HG03095 (cell line): ENCODE data around the gene AUH.

ENCODE experiments used
- ATAC-seq: cut with Tn5 transposase; IDR thresholded peaks from one replicate; pipeline ENCODE4 v1.9.1; 2021; ENCODE audit warnings: moderate library complexity; ENCODE audit not compliant: unreplicated experiment

AUH gene

DNA sequence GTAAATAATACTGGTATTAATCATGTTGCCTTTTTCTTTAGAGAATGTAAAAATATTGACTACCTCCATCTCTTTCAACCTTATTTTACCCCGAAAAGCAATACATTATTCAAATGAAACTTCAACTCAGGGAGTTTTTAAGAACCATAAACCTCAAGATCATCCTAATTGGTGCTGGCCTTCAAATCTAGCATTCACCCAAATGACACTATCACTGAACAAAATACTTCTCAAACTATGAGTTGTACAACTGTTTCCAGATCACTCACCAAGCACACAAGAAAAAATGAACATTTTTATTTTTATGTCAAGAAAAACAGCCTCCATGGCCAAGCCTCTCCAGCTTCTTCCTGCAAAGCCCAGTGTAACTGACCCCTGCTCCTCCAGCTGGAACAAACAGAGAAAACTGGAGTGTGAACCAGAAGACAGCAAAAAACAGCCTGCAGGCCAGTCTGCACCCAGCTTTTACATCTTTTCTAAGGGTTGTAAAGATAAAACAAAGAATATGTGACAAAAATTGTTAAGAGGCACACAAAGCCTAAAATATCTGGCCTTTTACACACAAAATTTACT lies 21.2 kb downstream of the AUH start:
- ATAC-seq: no peak

DNA sequence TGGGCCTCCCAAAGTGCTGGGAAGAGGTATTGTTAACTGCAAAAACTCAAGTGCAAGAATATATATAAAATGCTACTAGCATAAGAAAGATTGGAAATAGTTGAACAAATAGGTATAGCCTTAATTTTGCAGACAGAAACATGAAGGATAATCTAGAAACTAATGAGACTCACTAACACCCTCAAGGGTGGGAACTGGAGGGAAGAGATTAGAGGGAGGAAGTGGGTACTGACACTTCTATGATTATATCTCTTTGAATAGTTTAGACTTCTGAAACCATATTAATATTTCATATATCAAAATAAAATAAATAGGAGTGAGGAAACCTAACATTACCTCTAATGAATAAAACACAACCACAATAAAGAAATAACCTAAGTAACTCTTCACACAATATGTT lies 23.0 kb downstream of the AUH start:
- no peak for ATAC-seq

DNA sequence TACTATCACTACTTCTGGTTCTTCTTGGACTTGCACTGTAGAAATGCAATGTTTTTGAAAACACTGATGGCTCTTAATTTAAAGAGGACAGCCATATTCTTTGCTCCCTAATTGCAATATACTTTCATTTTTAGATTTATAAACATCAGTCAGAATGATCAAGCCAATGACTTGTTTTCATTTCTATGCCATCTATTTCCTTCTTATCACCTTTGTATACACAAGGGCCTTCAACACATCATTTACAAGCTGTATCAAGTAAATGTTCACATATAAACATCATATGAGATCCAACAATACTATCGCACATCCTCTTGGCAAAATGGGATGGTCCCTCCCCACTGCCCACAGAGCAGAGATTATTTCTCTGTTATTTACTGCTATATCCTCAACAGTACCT lies 24.9 kb downstream of the AUH start:
- no peak for ATAC-seq

DNA sequence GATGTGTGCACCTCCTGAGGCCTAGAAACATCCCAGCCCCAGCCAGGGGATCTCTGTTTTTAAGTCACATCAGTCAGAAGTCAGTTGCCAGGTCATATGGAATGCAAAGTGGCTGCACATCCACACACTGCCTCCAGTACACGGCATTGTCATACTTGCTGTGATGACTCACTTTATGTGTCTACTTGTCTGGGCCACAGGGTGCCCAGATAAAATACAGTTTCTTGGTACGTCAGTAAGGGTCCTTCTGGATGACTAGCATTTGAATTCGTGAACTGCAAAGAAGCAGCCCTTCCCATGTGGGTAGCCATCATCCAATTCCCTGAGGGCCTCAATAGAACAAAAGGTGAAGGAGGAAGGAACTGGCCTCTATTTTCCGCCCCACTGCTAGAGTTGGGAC lies 27.7 kb downstream of the AUH start:
- no peak for ATAC-seq

DNA sequence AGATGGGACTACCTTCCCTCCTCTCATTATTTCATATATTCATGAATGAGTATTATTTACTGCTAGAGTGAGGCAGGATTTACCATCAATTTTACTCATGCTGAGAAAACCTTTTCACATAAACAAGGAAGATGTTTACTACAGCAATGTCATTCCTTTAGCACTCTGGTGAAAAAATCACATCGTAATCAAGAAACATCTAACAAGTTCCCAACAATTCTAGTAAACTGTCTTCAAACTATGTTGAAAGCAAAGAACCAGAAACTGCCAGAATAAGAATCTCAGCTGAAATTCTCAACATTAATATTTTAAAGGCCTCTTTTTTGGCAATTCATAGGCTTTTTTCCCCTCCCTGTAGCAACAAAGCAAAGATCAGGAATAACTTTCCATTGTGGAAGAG lies 28.2 kb downstream of the AUH start:
- no peak for ATAC-seq

DNA sequence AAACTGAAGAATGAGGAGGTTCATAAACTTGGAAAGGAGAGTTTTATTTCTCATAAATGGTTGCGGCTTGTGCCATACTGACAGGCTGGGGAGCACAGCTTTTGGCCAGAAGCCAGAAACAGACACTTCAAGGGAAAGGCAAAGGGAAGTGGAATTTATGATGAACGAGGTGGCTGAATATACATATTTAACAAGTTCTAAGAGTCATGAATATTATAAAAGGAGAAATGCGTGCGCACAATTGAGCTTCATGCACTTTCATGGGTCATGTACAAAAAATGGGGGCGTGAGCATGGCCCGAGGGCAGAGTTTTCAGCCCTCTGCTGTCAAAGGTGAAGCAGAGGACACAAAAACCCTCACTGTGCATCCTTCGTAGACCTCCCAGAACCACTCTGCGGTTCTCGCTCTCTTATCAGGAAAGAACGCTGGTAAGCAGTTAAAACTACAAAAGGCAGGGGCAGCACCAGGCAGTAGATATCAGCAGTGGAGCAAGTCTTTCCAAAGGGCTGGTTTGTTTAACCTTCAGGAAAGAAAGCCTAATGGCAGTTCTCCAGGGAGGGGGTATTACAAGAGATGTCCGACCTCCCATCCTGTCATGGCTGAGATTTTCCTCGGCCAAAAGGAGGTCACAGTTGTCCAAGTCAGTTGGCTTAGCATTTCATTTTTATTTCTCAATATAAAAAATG lies 29.0 kb downstream of the AUH start:
- no peak for ATAC-seq

DNA sequence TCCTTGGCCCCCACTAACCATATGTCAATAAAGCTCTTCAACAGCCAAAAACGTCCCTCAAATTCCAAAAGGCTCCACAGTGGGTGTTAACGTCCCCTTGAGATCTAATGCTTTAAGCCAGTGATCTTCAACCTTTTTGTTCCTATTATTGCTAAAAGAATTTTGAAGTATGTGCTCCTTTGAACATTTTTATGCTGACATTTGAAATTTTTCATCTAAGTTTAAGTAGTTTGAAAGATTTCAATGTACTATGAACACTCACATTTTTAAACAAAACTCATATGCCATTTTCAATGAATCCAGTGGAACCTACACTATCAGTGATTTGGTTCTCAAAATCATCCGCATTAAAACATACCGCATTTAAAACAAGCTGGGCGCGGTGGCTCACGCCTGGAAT lies 29.9 kb downstream of the AUH start:
- ATAC-seq: no peak

DNA sequence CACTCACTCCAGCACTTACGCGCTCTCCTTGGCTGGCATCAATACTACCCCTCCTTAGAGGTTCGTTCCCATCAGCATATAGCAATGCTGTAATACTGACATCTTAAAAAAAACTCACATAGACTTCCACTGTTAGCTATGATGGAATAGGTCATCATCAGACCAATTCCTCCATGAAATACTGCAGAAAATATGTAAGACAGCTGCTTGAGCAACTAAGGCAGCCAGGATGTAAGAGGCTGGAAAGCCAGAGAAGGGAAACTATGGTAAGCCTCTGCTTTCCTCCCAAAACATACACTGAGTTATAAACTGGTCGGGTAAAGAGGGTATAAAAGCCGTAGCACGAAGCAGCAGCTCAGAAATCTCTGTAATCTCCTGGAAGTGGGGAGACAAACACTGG lies 33.5 kb downstream of the AUH start:
- no peak for ATAC-seq

DNA sequence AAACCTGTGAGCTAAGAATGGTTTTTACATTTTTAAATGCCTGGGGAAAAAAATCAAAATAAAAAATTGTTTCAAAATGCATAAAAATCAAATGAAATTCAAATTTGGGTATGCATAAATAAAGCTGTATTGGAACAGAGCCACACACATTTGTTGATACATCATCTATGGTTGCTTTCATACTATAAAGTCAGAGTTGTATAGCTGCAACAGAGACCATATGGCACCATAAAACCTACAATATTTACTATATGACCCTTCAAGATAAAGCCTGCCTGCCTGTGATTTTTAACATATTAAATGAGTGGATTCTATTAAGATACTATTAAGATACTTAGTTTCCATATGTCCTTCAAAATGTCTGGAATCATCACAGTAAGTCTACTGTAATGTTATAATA lies 40.0 kb downstream of the AUH start:
- no peak for ATAC-seq

DNA sequence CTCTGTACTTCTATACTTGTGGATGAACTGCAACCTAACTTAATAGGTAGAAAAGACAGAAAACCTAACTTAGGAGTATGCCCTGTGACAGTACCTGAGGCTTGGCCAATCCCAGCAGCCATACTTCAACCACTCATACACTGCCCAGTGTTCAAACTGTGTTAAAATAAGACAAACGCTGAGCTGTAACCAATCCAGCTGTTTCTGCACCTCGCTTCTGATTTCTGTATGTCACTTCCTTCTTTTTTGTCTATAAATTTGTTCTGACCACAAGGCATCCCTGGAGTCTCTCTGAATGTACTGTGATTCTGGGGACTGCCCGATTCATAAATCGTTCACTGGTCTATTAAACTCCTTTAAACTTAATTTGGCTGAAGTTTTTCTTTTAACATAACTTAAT lies 41.4 kb downstream of the AUH start:
- no peak for ATAC-seq

DNA sequence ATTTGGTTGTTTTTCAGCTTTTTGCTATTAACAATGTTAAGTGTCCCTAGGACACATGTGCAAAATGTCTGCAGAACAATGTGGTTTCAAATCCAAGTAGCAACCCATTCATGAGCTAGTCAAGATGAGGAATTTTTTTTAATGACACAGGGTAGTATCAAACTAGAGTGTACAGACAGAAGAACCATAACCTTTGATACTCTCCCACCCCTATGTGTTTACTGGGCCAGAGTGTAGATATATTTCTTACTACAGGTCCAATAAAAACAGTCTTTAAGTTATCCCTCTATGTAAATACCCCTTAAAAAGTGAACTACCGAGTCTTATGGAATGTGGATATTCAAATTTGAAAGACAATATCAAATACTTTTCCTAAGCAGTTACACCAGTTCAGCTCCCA lies 45.6 kb downstream of the AUH start:
- ATAC-seq: no peak

DNA sequence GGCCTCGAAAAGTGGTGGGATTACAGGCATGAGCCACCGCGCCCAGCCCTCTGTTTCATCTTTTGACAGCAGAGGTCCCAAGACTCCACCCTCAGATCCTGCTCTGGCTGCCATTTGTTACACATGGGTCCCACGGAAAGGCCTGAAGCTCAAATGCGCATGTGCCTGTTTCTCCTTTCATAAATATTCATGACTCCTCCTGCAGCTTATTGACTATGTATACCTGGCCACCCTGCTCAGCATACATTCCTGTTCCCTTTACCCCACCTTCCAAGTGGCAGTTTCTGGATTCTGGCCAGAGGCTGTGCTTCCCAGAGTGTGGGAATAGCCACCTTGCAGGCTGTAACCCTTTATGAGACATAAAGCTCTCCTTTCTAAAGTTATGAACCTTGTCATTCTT lies 46.5 kb downstream of the AUH start:
- ATAC-seq: no peak

DNA sequence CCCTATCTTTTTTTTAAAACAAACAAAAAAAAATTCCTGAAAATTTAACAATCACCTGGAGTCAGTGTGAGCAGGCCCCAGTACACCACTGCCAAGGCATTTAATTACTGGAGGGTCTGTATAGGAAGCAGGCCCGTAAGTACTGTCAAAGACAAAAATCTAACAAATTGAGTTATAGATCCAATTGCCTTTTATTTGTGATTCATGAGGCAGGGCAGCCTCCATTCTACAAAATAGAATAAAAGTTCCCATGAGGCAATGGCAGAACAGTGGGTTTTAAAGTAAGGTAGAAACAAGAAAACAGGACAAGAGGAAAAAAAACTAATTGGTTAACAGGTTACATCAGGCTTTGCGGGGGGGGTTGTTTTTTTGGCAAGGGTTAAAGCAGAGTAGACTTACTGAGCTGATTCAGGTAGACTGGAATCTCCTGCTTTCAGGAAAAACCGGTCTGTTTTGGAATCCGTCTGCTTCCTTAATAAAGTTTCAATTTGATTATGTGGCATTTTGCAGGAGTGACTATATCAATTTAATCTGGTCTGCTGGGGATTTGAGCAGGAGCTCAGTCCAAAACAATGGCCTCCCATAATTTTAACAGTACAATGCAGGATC lies 48.9 kb downstream of the AUH start:
- ATAC-seq: no peak

DNA sequence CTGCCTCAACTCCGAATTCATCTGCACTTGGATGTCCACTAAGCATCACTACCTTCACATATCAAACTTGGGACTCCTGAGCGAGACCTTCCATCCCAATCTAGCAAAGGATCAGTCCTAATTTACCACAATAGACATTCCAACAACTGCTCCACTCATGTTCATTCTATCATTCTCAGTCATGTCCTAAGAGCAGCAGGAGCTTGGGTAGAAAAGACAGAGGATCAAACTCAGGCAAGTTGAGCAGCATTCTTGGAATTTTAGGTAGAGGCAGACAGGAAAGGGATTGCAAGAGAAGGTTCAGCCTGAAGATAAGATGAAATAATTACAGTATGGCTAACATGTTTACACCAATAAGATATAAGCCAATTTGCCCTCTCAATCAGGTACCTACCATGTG lies 51.7 kb downstream of the AUH start:
- ATAC-seq: no peak

DNA sequence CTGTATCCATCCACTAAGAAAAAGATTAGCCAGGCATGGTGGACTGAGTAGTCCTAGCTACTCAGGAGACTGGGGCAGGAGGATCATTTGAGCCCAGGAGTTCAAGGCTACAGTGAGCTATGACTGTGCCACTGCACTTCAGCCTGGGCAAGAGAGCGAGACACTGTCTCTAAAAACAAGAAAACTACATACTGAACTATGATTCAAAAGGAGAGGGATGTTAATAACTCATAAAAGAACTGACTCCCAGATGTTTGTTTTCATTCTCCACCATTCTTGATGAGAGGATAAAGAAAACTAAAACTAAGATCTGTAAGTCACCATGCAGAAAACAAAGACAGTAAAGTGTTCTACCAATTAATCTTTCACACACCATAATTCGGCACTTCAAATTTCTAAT lies 53.5 kb downstream of the AUH start:
- ATAC-seq: no peak

DNA sequence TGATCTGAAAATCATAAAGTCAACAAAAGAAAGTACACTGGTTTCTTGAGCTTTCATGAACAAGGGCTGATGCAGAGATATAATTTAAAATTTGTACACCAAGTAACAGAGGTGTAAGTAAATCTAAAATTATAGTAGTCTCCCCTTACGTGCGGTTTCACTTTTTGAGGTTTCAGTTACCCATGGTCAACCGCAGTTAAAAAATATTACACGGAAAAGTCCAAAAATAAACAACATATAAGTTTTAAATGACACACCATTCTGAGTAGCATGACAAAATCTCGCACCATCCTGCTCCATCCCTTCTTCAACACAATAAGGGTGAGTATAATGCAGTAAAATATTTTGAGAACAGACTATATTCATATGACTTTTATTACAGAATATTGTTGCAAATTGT lies 54.4 kb downstream of the AUH start:
- ATAC-seq: no peak

DNA sequence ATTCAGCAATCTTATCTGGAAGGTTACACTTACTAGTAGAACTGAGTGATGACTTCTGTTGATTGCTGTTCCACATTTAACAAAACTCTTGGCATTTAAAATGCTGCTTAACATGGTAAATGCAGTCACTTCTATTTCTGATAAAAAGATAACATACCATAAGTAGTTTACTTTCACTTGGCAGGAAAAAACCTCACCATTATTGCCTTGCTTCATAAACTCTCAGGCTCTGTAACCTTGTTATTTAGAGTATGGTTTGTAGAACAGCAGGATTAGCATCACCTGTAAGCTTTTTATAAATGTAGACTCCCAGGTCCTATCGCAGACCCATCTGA lies 55.5 kb downstream of the AUH start:
- no peak for ATAC-seq

DNA sequence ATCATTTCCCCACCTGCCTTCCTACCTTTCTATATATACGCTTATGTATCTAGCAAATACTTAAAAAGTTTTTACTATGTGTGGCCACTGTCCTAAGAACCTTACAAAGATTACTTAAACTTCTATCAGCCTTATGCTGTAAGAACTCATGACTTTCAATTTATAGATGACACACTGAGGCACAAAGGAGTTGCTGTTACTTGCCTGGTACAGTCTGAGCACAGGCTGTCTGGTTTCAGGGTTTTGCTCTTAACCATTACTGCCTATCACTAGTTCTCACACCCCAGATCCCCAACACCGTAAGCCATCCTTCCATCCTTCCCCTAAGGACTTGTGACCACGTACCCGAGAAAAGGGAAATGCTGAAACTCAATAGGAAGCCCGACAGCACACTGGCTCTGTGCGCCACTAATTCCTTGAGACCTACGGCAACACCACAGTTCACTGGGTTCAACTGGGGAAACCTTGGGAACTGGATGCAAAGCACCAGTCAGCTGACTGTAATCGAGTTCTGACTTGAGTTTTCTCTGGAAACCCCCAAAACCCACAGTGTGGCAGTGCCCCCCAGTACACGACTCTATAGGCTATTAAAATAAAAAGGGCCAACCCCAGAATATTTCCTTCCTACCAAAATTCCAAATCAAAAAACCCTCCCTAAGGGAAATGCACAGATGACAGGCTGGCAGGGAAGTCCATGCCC lies 56.0 kb downstream of the AUH start:
- no peak for ATAC-seq

DNA sequence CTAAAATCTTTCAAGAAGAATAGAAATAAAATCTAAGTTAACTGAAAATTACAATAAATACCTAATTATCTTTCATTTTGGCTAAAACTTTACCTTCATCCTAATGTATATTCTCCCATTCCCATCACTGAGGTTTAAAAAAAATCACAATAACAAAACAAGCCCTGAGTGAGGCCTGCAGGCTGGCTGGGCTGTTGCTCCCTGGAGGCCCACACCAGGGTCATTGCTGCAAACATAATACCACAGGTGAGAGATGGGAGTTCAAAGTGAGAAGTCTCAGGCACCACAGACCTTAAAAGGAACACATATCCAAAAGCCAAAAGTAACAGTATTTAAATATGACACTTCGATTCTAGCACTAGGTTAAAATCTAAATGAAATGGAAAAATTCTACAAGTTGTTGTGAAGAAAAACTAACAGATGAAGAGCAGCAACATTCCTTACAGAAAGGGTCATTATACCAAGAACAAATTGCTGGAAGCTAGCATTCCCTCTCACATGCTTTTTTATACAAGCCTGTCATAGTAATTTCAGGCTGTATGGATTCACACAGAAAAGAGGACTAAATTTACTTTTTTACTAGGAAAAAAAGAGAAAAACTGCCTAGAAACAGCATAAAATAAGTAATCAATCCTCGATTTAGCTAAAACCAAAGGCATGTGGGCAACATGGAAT lies 57.8 kb downstream of the AUH start:
- no peak for ATAC-seq

DNA sequence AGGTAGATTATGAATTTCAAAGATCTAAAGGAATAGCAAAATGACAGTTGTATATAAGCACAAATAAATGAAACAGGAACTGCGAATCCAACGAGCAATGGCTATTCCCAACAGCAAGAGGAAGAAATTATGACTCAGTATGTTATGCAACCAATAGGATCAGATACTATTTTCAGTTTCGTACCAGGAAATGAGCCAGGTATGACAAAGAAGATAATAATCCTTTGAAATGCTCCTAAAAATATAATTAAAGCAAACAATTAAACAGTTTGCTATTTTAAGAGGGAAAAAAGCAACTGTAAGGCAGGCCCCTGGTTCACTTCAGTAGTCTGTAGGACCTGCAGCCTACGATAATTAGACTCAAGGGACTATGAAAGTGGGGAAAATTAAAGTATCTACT lies 58.9 kb downstream of the AUH start:
- no peak for ATAC-seq

DNA sequence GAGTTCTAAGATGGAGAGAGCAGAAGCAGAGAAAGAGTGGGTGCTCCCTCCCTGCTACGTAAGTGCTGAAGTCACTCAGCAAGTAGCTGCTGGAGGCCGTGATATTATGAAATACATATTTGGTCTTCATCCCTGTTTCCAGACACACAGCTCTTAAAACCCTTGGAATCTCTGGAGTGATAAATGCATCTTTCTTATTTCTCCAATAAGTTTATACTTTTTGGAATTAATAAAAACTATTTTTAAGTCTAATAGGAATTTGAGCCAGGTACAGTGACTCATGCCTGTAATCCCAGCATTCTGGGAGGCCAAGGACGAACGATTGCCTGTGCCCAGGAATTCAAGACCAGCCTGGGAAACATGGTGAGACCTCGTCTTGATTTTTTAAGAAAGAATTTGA lies 60.6 kb downstream of the AUH start:
- no peak for ATAC-seq

DNA sequence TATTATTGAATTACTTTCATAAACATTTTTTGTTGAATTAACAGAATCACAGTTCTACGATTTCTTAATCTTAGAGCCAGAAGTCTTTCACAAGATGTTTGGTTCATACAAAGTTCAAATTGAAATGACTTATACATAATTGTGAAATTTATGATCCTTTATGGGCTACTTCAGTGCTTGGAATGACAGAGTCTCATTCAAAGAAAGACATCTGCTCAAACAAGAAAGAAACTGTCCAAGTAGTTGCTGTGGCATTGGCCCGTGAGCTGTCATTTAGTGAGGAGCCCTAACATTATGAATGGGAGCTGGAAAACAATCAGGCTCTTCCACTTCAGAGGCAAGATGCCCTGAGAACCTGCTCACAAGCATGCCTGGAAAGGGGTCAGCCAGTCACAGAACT lies 63.4 kb downstream of the AUH start:
- ATAC-seq: no peak
